OCI-LY1 (cell line): Measurements from ENCODE around the gene UBQLN3.

Experiments
- H2AFZ ChIP-seq: fragments of 200-600 bp; sonication (generic), shearing (Covaris generic); 2 replicates; pipeline ENCODE4 v1.6.0; 2014; ENCODE audit warnings: antibody characterized with exemption, mild to moderate bottlenecking, low read length
- H3F3A ChIP-seq: fragments of 200-600 bp; sonication (generic), shearing (Covaris generic); 2 replicates; pipeline ENCODE4 v1.6.0; 2014; ENCODE audit warnings: mild to moderate bottlenecking, antibody characterized with exemption, low read length, moderate library complexity; ENCODE audit not compliant: insufficient read depth
- H3K27ac ChIP-seq: fragments of 200-600 bp; sonication (generic); 2 replicates; pipeline ENCODE4 v1.5.1; 2014; ENCODE audit warnings: low read length, mixed run types, mild to moderate bottlenecking, low read depth; ENCODE audit not compliant: poor library complexity, severe bottlenecking
- H3K27me3 ChIP-seq: fragments of 200-600 bp; sonication (generic); 2 replicates; pipeline ENCODE4 v1.6.0; 2014; ENCODE audit warnings: antibody characterized with exemption, mild to moderate bottlenecking, low read length, moderate library complexity; ENCODE audit not compliant: insufficient read depth
- H3K36me3 ChIP-seq: fragments of 200-600 bp; sonication (generic); 2 replicates; pipeline ENCODE4 v1.6.1; 2014; ENCODE audit warnings: mild to moderate bottlenecking, antibody characterized with exemption, low read length, moderate library complexity, mixed read lengths; ENCODE audit not compliant: insufficient read depth
- H3K4me1 ChIP-seq: fragments of 200-600 bp; sonication (generic); 2 replicates; pipeline ENCODE4 v1.5.1; 2014; ENCODE audit warnings: mild to moderate bottlenecking, low read length, moderate library complexity; ENCODE audit not compliant: insufficient read depth, severe bottlenecking
- H3K4me2 ChIP-seq: fragments of 200-600 bp; sonication (generic), shearing (Covaris generic); 2 replicates; pipeline ENCODE4 v1.6.1; 2014; ENCODE audit warnings: low read length
- H3K4me3 ChIP-seq: fragments of 200-600 bp; sonication (generic); 2 replicates; pipeline ENCODE4 v1.5.1; 2014; ENCODE audit warnings: low read length, low read depth, mild to moderate bottlenecking, mixed read lengths; ENCODE audit not compliant: poor library complexity, severe bottlenecking
- H3K79me2 ChIP-seq: fragments of 200-600 bp; shearing (Covaris generic); 2 replicates; pipeline ENCODE4 v1.6.1; 2016; ENCODE audit warnings: mixed run types, low read length, mixed read lengths; ENCODE audit not compliant: insufficient read depth
- H3K9ac ChIP-seq: fragments of 200-600 bp; sonication (generic), shearing (Covaris generic); 2 replicates; pipeline ENCODE4 v1.6.1; 2014; ENCODE audit warnings: mild to moderate bottlenecking, low read length, mixed read lengths
- H3K9me2 ChIP-seq: fragments of 200-600 bp; sonication (generic), shearing (Covaris generic); 2 replicates; pipeline ENCODE4 v1.6.1; 2014; ENCODE audit warnings: low read depth, mild to moderate bottlenecking, low read length, mixed read lengths
- H3K9me3 ChIP-seq: fragments of 200-600 bp; shearing (Covaris generic); 2 replicates; pipeline ENCODE4 v1.6.1; 2014; ENCODE audit warnings: low read length, mixed read lengths
- H4K20me1 ChIP-seq: fragments of 200-600 bp; sonication (generic), shearing (Covaris generic); 2 replicates; pipeline ENCODE4 v1.6.0; 2016; ENCODE audit warnings: mild to moderate bottlenecking, low read length; ENCODE audit not compliant: insufficient read depth
- EZH2 ChIP-seq: fragments of 200-600 bp; sonication (generic), shearing (Covaris generic); IDR thresholded peaks from 2 replicates; pipeline ENCODE4 v1.8.0; 2017; ENCODE audit warnings: borderline replicate concordance, mixed run types, mild to moderate bottlenecking, antibody characterized with exemption, low read length, moderate library complexity, mixed read lengths
- TF ChIP-seq, protein P1 (sequence below): fragments of 200-600 bp; sonication (generic), shearing (Covaris generic); IDR thresholded peaks from 2 replicates; pipeline ENCODE4 v1.5.1; 2017; ENCODE audit warnings: mild to moderate bottlenecking, antibody characterized with exemption, low read length, moderate library complexity, mixed read lengths

UBQLN3 gene

DNA sequence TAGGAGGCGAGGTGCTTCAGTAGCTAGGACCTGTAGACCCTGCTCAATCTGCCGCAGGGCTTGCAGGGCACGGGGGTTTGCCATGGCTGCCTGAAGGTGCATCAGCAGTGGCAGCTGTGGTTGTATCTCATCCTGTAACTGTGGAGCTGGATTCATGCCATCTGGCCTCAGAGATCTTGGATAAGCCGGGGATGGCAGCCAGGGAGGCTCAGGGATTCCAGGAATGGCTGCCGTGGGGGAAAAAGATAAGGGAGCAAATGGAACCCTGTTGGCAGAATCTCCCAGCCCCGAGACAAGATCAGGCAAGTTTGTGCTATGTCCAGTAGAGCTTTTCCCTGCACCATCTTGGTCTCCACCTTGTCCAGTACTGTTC is 1.8 kb downstream of the UBQLN3 start:
- no peak overlapping the region for H3K9ac ChIP-seq

DNA sequence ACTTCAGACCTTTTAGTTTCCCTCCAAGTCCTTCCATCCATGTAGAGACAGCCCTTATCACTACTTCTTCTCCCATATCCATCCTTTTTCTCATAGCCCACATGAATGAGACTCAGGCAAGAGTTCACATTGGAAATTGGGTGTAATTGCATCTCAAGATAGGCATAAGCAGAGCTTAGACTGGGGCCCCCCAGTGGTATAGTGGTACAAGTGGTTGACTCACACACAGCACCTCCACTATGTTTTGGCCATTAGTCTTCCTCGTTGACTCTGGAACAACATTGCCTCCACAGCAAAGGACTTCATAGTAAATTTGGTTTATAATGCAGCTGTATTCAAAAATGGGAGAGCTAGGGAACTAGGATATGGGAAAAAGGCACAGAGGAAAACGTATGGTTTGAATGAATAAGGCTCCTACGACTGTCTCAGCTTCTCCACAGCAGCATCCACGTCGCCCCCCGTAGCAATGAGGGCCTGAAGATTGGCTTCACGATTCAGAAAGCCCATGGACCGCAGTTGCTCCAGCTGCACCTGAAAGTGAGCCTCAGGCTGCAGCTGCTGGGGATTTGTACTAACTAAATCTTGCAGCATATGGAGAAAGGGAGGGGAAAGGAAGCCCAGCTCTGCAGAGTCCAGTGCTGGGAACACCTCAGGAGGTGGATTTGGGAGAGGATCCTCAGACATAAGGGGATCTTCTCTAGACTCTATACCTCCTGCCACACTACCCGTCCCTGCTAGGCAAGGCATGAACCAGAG is 2.4 kb downstream of the UBQLN3 start:
- no peak for TF ChIP-seq EZH2
- TF ChIP-seq, protein P1, sequence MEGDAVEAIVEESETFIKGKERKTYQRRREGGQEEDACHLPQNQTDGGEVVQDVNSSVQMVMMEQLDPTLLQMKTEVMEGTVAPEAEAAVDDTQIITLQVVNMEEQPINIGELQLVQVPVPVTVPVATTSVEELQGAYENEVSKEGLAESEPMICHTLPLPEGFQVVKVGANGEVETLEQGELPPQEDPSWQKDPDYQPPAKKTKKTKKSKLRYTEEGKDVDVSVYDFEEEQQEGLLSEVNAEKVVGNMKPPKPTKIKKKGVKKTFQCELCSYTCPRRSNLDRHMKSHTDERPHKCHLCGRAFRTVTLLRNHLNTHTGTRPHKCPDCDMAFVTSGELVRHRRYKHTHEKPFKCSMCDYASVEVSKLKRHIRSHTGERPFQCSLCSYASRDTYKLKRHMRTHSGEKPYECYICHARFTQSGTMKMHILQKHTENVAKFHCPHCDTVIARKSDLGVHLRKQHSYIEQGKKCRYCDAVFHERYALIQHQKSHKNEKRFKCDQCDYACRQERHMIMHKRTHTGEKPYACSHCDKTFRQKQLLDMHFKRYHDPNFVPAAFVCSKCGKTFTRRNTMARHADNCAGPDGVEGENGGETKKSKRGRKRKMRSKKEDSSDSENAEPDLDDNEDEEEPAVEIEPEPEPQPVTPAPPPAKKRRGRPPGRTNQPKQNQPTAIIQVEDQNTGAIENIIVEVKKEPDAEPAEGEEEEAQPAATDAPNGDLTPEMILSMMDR = peak; percentile 14; the same call in 1 of the 2 replicates

More for the DNA sequence above, 1.8 kb downstream of the UBQLN3 start:
- Histone ChIP-seq H3K79me2 (no peaks in the 10 kb centered on the region), H3K27ac (no peak overlapping the region), H3K36me3 (no peaks in the 10 kb centered on the region), H4K20me1 (no peaks in the 10 kb centered on the region), H3K4me1 (no peaks in the 10 kb centered on the region), H3K9me3 (no peaks in the 10 kb centered on the region), H3F3A (no peaks in the 10 kb centered on the region), H3K4me3 (no peak overlapping the region), H3K9me2 (no peaks in the 10 kb centered on the region), H2AFZ (no peak overlapping the region), H3K4me2 (no peak overlapping the region), H3K27me3 (no peaks in the 10 kb centered on the region; the same call in 1 of the 2 replicates)
- no peak for TF ChIP-seq EZH2
- TF ChIP-seq, protein P1 = no peak

DNA sequence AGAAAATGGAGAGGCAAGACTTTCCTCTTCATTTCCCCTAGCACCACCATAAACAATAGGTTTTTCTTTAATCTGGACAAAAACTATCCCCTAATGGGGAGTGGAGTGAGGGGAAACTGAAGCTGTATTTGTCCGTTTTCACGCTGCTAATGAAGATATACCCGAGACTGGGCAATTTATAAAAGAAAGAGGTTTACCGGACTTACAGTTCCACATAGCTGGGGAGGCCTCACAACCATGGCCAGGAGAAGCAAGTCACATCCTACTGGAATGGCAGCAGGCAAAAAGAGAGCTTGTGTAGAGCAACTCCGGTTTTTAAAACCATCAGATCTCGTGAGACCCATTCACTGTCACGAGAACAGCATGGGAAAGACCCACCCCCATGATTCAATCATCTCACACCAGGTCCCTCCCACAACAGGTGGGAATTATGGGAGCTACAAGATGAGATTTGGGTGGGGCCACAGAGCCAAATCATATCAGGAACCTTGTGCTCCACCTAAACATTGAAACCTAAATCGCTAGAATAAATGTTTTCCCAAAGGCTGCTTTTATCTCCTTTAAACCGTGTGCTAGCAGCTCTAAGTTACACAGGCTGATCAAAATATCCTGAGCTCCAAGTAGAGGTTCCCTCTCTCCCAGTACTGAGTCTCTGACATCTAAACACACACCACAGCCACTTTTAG is 4.3 kb downstream of the UBQLN3 start:
- no peaks in the 10 kb centered on the region for H3K79me2 ChIP-seq
- no peaks in the 10 kb centered on the region for H3K9me2 ChIP-seq
- H3K9me3 ChIP-seq = no peaks in the 10 kb centered on the region
- H2AFZ ChIP-seq = no peak overlapping the region
- H4K20me1 ChIP-seq = no peaks in the 10 kb centered on the region
- H3K27me3 ChIP-seq = no peaks in the 10 kb centered on the region; the same call in 1 of the 2 replicates
- no peaks in the 10 kb centered on the region for H3K4me1 ChIP-seq
- no peak overlapping the region for H3K4me2 ChIP-seq
- no peak overlapping the region for H3K27ac ChIP-seq
- no peaks in the 10 kb centered on the region for H3F3A ChIP-seq
- H3K36me3 ChIP-seq = no peaks in the 10 kb centered on the region
- H3K4me3 ChIP-seq = no peak overlapping the region
- no peak overlapping the region for H3K9ac ChIP-seq
- TF ChIP-seq, protein P1 = no peak
- TF ChIP-seq EZH2 = no peak

More for the DNA sequence above, 2.4 kb downstream of the UBQLN3 start:
- H3K4me1 ChIP-seq = no peaks in the 10 kb centered on the region
- no peaks in the 10 kb centered on the region for H3K36me3 ChIP-seq
- no peaks in the 10 kb centered on the region for H4K20me1 ChIP-seq
- H3K4me2 ChIP-seq = no peak overlapping the region
- no peaks in the 10 kb centered on the region for H3F3A ChIP-seq
- H3K9ac ChIP-seq = no peak overlapping the region
- H2AFZ ChIP-seq = no peak overlapping the region
- no peaks in the 10 kb centered on the region for H3K79me2 ChIP-seq
- no peaks in the 10 kb centered on the region; the same call in 1 of the 2 replicates for H3K27me3 ChIP-seq
- H3K27ac ChIP-seq = no peak overlapping the region
- H3K9me3 ChIP-seq = no peaks in the 10 kb centered on the region
- no peak overlapping the region for H3K4me3 ChIP-seq
- H3K9me2 ChIP-seq = no peaks in the 10 kb centered on the region
